Peyer's patch (tissue), 4 donors: ENCODE results near the gene PAAF1. TPM values are rescaled to one million over a fixed set of nuclear protein-coding genes. Genes with fewer than 3 reads are reported as not detected.

Experiments used
- DNase-seq, 3 donors: peaks; one replicate each; pipeline ENCODE4 v3.0.0-alpha.2; 2017 to 2019
- H3K27ac ChIP-seq, 4 donors: fragments of 200-600 bp; sonication (generic); one replicate each; pipeline ENCODE4 v1.5.1; 2016 to 2019
- H3K27me3 ChIP-seq, 2 donors: fragments of 200-600 bp; sonication (generic); one replicate each; pipeline ENCODE4 v1.5.1; 2019
- H3K36me3 ChIP-seq, 3 donors: fragments of 200-600 bp; sonication (generic); one replicate each; pipeline ENCODE4 v1.5.1; 2016 to 2019
- H3K4me1 ChIP-seq, 4 donors: fragments of 200-600 bp; sonication (generic); one replicate each; pipeline ENCODE4 v1.5.1; 2016 to 2019
- H3K4me3 ChIP-seq, 4 donors: fragments of 200-600 bp; sonication (generic); 1 replicate in 3 of 4; 2 replicates in 1 of 4; pipeline ENCODE4 v1.5.1; 2016 to 2019; ENCODE audit warnings: mild to moderate bottlenecking in 1 of 4
- H3K9me3 ChIP-seq, 4 donors: fragments of 200-600 bp; sonication (generic); one replicate each; pipeline ENCODE4 v1.5.1; 2016 to 2019; ENCODE audit warnings: mild to moderate bottlenecking in 1 of 4
- POLR2A ChIP-seq, 2 donors: fragments of 450-650 bp; IDR thresholded peaks; one replicate each; pipeline ENCODE4 v1.5.1; 2017; ENCODE audit warnings: antibody characterized with exemption in 2 of 2, mild to moderate bottlenecking in 2 of 2, moderate library complexity in 2 of 2
- total RNA-seq, 4 donors: library from RNA; depleted of rRNA; stranded (reverse); fragments of >200 nt; gene quantifications; one replicate each; pipeline ENCODE4 v1.1.0, GENCODE V29; 2016
- TF ChIP-seq, protein P1 (sequence below), 6 experiments: fragments of 450-650 bp in 4 of 6; fragments of 200-600 bp in 2 of 6; sonication (generic) in 1 of 6; IDR thresholded peaks; one replicate each; pipeline ENCODE4 v1.5.1; 2017 to 2019; ENCODE audit warnings: antibody characterized with exemption in 6 of 6, mild to moderate bottlenecking in 3 of 6, moderate library complexity in 1 of 6

Gene PAAF1
- total RNA-seq, 4 donors from 2014 or later = 16.6 to 18.2 (median 16.6) TPM

DNA sequence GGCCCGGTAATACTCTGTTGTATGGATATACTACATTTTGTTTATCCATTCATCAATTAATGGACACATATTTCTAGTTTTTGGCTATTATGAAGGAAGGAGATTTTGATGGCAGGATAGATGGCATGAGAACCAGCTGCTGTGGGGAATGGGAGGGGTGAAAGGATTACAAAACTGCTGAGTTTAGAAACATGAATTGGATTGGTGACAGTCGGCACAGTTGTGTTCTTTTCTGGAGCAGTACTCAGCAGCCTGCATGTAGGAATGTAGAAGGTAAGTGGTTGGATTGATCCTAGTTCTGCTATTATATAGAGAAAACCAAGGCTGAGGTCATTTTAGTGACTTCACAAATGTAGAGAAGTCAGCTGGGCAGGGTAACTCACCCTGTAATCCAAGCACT is 7.1 kb downstream of the PAAF1 start:
- H3K9me3 ChIP-seq = no peaks in the 10 kb centered on the region
- no peaks in the 10 kb centered on the region for H3K27me3 ChIP-seq
- DNase-seq = no peak
- no peak overlapping the region for H3K4me3 ChIP-seq
- H3K36me3 ChIP-seq = peaks cover 0 to 19% (median 0%) of the 10 kb centered on the region in 3 donors
- no peaks in the 10 kb centered on the region for H3K4me1 ChIP-seq
- no peak for TF ChIP-seq POLR2A (IDR thresholded peaks at IDR 0.05)
- TF ChIP-seq, protein P1, sequence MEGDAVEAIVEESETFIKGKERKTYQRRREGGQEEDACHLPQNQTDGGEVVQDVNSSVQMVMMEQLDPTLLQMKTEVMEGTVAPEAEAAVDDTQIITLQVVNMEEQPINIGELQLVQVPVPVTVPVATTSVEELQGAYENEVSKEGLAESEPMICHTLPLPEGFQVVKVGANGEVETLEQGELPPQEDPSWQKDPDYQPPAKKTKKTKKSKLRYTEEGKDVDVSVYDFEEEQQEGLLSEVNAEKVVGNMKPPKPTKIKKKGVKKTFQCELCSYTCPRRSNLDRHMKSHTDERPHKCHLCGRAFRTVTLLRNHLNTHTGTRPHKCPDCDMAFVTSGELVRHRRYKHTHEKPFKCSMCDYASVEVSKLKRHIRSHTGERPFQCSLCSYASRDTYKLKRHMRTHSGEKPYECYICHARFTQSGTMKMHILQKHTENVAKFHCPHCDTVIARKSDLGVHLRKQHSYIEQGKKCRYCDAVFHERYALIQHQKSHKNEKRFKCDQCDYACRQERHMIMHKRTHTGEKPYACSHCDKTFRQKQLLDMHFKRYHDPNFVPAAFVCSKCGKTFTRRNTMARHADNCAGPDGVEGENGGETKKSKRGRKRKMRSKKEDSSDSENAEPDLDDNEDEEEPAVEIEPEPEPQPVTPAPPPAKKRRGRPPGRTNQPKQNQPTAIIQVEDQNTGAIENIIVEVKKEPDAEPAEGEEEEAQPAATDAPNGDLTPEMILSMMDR (IDR thresholded peaks at IDR 0.05) = no peak
- no peak overlapping the region for H3K27ac ChIP-seq

DNA sequence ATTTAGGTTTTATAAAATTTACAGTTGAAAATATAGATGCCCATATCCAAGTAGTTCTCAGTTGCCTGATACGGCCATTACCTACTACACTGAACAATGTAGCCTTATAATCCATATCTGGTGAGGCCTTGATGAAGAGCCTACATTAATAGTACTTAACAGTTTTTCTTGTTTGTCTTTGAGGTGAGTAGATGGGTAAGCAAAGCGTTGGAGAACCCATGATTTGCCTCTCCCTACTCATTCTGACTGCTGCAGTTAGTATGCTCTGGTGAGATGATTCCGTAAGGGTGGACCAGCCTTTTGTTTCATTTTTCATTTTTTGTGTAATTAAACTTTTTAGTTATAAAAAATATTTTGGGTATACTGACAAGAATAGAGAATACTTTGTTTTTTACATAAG is 11.4 kb downstream of the PAAF1 start:
- DNase-seq = no peak
- H3K27me3 ChIP-seq = no peaks in the 10 kb centered on the region
- no peaks in the 10 kb centered on the region for H3K9me3 ChIP-seq
- no peak overlapping the region for H3K4me3 ChIP-seq
- H3K4me1 ChIP-seq = no peaks in the 10 kb centered on the region
- TF ChIP-seq, protein P1 (IDR thresholded peaks at IDR 0.05) = no peak
- no peak for TF ChIP-seq POLR2A (IDR thresholded peaks at IDR 0.05)
- H3K27ac ChIP-seq = no peak overlapping the region
- peaks cover 0 to 43% (median 0%) of the 10 kb centered on the region in 3 donors for H3K36me3 ChIP-seq

DNA sequence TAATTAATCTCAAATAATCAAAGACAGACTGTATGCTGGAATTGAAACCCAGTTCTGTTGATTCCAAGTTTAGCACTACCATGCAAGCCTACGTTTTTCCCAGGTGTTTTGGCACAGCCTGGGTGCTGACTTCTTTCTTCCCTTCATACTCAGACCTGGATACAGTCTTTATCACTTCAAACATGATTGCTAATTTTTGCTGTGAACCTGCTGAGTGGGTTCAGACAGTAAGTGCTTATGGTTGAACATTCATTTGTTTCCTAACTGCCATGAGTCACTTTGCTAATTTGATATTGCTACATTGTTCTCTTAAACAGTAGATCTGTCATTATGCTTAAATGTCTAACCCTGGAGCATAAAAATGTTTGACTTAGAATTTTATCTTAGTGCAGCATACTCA is 12.2 kb downstream of the PAAF1 start:
- H3K4me1 ChIP-seq = no peaks in the 10 kb centered on the region
- DNase-seq = no peak
- no peaks in the 10 kb centered on the region for H3K27me3 ChIP-seq
- peaks cover 0 to 43% (median 0%) of the 10 kb centered on the region in 3 donors for H3K36me3 ChIP-seq
- H3K27ac ChIP-seq = no peak overlapping the region
- no peak overlapping the region for H3K4me3 ChIP-seq
- TF ChIP-seq, protein P1 (IDR thresholded peaks at IDR 0.05) = no peak
- no peak for TF ChIP-seq POLR2A (IDR thresholded peaks at IDR 0.05)
- no peaks in the 10 kb centered on the region for H3K9me3 ChIP-seq

DNA sequence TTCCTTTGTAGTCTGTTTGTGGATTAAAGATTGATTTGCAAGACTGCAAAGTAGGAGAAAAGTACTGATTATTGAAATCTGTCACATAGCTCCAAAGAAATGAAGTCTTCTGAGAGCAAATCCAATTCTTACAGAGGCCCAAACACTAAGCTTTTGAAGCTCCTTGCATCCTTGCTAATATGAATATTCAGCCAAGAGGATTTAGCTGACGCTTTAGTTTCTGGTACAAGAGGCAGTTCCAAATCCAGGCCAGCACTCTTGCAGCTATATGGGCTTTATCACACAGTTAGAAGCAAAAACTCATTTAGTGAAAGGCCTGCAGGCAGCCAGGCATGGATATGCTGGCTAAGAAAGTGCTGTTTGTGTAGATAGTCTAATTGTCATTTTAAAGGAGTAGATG is 12.7 kb downstream of the PAAF1 start:
- no peak for TF ChIP-seq POLR2A (IDR thresholded peaks at IDR 0.05)
- TF ChIP-seq, protein P1 (IDR thresholded peaks at IDR 0.05) = no peak

GRCh38 chr11:73893041-73893440 is 16.2 kb downstream of the PAAF1 start:
- no peak for TF ChIP-seq POLR2A (IDR thresholded peaks at IDR 0.05)
- TF ChIP-seq, protein P1 (IDR thresholded peaks at IDR 0.05) = no peak
- Histone ChIP-seq H3K36me3 (peaks cover 0 to 30% (median 0%) of the 10 kb centered on the region in 3 donors), H3K4me3 (no peak overlapping the region), H3K27me3 (no peaks in the 10 kb centered on the region), H3K9me3 (no peaks in the 10 kb centered on the region), H3K4me1 (no peaks in the 10 kb centered on the region), H3K27ac (no peak overlapping the region)
- no peak for DNase-seq

More for the DNA sequence above, 12.7 kb downstream of the PAAF1 start:
- H3K36me3 ChIP-seq = peaks cover 0 to 43% (median 0%) of the 10 kb centered on the region in 3 donors
- DNase-seq = no peak
- no peaks in the 10 kb centered on the region for H3K27me3 ChIP-seq
- no peaks in the 10 kb centered on the region for H3K9me3 ChIP-seq
- no peak overlapping the region for H3K4me3 ChIP-seq
- H3K27ac ChIP-seq = no peak overlapping the region
- no peaks in the 10 kb centered on the region for H3K4me1 ChIP-seq
